C4-2B (cell line): Measurements from ENCODE around the gene MAST4.

Experiments
- H3K27ac ChIP-seq: fragments of 450-650 bp; 2 replicates; pipeline ENCODE4 v1.5.1; 2017
- CTCF ChIP-seq: fragments of 450-650 bp; conservative IDR thresholded peaks from 2 replicates; pipeline ENCODE4 v1.5.1; 2017; ENCODE audit warnings: mild to moderate bottlenecking
- ZFX ChIP-seq: fragments of 450-650 bp; IDR thresholded peaks from 2 replicates; pipeline ENCODE4 v1.6.1; 2017

The MAST4 gene

GRCh38 chr5:66724349-66725139 lies 128.4 kb downstream of the MAST4 start:
- no peak for TF ChIP-seq ZFX
- TF ChIP-seq CTCF = peak; percentile 39

DNA sequence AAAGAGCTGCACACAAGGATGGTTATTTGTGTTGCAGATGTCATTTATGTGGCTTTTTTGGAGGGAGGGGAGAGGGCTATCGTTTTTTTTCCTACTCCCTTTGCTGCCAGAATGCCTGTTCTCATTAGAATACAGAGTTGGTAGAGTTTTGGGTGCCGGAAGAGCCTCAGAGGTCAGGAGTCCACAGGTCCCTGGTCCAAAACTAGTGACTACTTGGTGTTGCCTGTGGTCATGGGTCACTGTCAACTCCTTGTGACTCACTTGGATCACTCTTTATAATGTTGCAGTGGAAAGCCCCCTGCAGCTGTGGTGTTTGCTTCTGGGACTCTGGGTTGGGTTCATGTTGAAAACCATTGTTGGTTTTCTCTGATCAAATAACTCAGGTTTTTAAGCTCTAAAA lies 131.4 kb downstream of the MAST4 start:
- H3K27ac ChIP-seq = no peak overlapping the region
- TF ChIP-seq CTCF (no peak), ZFX (no peak)

More at GRCh38 chr5:66724349-66725139, 128.4 kb downstream of the MAST4 start:
- H3K27ac ChIP-seq = no peak overlapping the region

DNA sequence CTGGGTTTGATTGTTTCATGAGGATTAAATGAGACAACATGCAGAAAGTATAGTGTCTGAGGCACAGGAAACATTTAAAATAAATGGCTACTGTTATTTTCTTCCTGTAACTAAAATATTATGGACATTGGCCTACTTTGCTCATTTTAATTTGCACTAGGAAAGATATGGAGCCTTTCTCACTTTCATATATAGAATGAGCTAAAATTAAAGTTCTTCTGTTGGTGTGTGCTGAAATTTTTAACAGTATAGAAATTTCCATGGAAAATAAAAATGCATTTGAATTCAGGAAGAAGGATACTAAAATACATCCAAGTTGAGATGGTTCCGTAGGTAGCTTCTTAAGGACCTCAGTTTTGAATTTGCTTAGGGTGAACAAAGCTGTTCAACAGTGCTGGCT lies 131.9 kb downstream of the MAST4 start:
- TF ChIP-seq CTCF (no peak), ZFX (no peak)
- H3K27ac ChIP-seq = no peak overlapping the region

GRCh38 chr5:66737096-66737495 lies 140.9 kb downstream of the MAST4 start:
- H3K27ac ChIP-seq = no peak overlapping the region
- TF ChIP-seq CTCF = no peak

DNA sequence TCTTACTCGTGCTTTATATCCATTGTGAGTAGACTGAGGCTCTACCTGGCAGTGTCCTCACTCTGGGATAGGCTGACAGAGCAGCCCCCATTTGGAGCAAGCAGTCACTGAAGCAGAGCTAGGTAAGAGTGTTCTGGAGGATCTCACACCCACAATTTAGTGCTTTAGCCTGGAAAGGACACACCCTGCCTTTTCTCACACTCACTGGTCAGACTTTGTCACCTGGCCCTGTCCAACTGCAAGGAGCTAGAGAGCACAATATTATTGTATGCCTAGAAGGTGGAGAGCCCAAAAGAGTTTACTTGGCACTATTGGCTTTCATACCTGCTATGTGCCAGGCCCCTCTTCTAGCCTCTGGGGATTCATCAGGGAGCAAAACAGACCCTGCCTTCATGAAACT lies 141.9 kb downstream of the MAST4 start:
- no peak for TF ChIP-seq CTCF
- no peak for TF ChIP-seq ZFX
- no peak overlapping the region for H3K27ac ChIP-seq

GRCh38 chr5:66739021-66739420 lies 142.8 kb downstream of the MAST4 start:
- no peak for TF ChIP-seq ZFX
- TF ChIP-seq CTCF = no peak
- no peak overlapping the region for H3K27ac ChIP-seq

- TF ChIP-seq ZFX (no peak), CTCF (no peak)
- H3K27ac ChIP-seq = peak overlapping the region; percentile 18; the same call in 1 of the 2 replicates
Observed at GRCh38 chr5:66739951-66740350, 143.8 kb downstream of the MAST4 start.
